HG03135 (cell line): Measurements from ENCODE around the gene INAFM2.

Source experiments
- ATAC-seq: cut with Tn5 transposase; IDR thresholded peaks from one replicate; pipeline ENCODE4 v1.9.1; 2021; ENCODE audit warnings: mild to moderate bottlenecking, moderate library complexity; ENCODE audit not compliant: unreplicated experiment

Gene INAFM2

DNA sequence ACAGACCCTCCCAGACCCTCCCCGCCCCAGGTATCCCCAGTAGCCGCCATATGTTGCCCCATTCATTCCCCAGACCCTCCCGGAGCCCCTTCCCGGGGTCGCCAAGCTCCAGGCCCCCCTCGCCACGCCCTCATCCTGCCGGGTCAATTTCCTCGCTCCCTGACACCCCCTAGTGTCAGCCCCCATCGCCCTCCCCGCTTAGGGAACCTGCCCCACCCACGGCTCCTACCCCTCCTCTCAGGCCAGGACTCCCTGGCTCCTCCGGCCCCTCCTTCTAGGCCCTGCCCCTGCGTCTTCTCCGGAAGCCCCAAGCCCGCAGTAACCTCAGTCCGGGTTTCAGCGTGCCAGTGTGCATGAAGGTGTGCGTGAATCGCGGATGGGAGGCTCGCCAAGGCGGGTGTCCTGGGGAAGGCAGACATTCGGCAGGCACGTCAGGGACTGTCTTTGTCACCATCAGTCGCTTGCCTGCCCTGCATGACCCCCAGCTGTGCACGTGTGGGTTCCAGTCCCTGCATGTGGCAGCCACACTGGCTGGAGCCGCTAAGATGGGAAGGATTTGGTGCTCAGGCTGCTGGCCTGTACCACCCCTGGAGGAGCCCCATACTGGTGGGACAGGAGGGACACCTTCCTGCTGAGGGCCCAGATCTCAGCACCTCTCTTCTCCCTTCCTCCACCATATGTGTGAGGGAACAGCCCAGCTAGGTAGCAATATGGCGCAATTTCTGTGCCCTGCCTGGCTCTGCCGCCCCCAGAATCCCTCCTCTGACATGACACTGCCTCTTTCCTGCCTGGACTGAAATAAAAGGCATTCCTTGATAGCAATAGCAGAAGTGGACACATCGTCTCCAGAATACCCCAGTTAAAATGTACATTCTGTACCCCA lies 35.2 kb downstream of the INAFM2 start:
- ATAC-seq, result peak; percentile 16

DNA sequence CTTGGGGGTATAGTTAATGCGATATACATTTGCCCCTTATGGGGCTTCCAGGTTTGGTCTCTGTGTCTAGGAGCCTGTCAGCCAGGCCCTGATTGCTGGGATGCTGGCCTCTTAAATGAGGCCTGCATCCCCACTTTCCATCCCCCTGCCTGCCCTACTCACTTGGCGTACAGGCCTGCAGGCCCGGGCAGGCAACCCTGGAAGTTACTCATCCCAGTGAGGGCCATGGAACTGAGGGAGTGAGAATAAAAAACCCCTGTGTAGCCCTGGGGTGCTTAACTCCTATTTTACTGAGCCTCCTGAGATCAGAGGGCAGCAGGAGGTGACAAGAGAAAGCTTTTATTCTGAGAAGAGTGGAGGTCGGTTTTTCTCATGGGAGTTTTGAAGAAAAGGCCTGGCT lies 36.5 kb downstream of the INAFM2 start:
- ATAC-seq, result no peak

DNA sequence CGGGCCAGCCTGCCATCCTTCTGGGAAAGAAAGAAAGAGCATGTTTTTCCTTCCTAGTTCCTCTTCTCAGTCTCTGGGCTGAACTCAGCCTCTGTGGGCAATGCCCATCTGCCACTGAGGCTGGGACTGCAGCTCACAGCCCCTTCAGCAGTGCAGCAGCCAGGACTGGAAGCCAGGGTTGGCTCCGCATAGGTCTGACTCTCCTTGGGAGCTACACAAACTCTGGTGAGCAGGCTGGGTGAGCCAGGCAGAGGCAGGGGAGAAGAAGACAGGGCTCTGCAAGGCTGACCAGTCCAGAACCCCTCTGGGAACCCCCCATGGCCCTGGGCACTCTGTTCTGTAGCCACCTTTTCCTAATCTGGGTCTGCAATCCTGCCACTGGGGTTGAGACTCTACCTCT lies 38.1 kb downstream of the INAFM2 start:
- ATAC-seq, result no peak

DNA sequence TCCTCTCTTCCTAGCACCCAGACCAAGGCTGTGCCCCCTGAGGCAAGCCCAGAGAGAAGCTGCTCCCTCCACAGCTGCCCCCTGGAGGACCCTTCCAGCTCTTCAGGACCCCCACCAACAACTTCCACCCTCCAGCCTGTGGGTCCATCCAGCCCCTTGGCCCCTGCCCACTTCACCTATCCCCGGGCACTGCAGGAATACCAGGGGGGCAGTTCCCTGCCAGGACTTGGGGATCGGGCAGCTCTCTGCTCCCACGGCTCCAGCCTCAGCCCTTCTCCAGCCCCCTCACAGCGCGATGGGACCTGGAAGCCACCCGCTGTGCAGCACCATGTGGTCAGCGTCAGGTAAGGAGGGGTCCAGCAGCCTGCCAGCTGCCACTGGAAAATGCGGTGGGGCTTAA lies 40.1 kb downstream of the INAFM2 start:
- ATAC-seq, result no peak

DNA sequence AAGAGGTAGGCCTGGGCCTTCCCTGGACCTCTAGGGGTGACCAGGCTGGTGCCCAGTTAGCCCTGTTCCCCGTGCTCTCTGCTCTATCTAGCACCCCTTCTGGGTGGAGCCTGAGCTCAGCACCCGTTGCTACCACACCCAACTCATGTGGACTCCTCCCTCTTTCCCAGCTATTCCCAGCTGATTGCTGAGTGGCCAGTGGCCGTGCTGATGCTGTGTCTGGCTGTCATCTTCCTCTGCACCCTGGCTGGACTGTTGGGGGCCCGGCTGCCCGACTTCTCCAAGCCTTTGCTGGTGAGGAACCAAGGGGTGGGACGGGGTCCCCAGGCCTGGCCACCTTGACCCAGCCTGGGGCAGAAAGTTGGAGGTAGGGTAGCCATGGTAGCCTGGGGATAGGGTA lies 40.8 kb downstream of the INAFM2 start:
- ATAC-seq, result no peak

DNA sequence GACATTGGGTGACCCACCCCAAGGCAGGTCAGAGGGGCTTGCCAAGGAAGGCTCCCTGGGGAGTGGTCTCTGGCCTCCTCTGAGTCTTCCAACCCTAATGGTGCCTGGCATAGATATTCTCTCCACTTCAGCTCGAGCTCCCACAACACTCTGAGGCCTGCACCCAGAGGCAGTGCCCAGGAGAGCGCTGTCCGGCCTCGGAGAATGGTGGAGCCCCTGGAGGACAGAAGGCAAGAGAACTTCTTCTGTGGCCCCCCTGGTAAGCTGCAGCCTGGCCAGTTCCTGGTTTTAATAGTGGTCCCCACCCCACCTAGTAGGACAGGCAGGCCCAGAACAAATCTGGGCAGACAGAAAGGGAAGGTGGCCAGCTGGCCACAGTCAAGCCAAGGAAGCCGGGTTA lies 41.5 kb downstream of the INAFM2 start:
- ATAC-seq, result no peak

DNA sequence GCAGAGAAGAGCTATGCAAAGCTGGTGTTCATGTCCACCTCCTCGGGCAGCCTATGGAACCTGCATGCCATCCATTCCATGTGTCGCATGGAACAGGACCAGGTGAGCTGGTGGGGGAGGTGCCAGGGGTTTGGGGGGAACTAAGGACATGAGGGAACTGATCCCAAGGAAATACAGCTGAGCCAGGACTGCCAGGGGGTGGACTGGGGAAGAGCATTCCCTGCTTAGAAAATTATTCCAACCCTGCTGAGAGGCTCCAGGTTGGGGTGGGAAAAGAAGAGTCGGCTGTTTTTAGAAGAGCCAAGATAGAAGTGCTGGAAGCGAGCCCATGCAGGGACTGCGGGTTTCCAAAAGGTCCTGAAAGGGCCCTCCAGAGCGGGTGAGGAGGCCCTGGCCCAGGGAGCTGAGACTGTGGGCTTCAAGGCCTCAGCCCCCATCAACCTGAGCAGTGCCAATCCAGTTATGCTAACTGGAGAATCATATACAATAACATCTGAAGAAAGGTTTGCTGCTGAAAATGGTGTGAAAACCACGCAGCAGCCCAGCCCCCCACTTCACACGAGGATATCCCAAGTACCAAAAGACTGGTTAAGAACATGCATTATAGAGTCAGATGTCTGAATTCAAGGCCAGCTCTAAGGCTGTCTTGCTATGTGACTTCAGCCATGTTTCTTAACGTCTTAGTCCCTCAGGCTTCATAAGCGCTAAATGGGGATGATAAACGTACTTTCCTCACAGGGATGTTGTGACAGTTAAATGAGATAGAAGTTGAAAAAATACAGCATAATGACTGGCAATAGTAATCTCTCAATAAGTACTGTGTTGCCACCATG lies 42.3 kb downstream of the INAFM2 start:
- no peak for ATAC-seq

DNA sequence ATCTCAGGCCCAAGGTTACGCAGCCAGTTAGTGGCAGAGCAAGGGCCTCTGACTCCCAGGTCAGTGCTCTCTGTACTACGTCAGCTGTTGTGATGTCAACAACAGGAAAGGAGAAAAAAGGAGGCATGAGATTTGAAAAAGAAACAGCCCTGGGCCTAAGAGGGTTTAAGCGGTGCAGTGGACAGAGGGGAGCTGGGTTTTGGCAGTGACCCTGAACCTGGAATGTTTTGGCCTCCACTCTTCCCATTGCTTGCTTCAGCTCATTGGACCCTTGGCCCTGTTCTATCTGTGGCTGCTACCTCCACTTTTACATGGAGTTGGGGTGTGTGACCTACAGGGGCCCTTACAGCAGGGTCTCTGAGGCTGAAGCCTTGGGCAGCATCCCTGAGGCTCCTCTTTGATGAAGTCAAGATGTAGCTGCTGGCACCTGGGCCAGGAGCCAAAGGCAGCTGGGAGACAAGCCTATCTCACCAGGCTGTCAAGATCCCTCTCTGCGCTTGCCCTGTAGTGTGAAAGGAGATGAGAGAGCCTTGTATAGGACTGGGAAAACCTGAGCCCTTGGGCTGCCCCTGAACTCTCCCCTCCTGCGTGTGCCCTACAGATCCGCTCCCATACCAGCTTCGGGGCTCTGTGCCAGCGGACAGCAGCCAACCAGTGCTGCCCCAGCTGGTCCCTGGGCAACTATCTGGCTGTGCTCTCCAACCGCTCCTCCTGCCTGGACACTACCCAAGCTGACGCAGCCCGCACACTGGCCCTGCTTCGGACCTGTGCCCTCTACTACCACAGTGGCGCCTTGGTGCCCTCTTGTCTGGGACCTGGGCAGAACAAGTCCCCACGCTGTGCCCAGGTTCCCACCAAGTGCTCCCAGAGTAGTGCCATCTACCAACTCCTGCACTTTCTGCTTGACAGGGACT lies 43.2 kb downstream of the INAFM2 start:
- ATAC-seq, result no peak

DNA sequence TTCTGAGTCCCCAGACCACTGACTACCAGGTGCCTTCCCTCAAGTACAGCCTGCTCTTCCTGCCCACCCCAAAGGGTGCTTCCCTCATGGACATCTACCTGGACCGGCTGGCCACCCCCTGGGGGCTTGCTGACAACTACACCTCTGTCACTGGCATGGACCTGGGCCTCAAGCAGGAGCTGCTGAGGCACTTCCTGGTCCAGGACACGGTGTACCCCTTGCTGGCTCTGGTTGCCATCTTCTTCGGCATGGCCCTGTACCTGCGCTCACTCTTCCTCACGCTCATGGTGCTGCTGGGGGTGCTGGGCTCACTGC lies 43.8 kb downstream of the INAFM2 start:
- no peak for ATAC-seq

DNA sequence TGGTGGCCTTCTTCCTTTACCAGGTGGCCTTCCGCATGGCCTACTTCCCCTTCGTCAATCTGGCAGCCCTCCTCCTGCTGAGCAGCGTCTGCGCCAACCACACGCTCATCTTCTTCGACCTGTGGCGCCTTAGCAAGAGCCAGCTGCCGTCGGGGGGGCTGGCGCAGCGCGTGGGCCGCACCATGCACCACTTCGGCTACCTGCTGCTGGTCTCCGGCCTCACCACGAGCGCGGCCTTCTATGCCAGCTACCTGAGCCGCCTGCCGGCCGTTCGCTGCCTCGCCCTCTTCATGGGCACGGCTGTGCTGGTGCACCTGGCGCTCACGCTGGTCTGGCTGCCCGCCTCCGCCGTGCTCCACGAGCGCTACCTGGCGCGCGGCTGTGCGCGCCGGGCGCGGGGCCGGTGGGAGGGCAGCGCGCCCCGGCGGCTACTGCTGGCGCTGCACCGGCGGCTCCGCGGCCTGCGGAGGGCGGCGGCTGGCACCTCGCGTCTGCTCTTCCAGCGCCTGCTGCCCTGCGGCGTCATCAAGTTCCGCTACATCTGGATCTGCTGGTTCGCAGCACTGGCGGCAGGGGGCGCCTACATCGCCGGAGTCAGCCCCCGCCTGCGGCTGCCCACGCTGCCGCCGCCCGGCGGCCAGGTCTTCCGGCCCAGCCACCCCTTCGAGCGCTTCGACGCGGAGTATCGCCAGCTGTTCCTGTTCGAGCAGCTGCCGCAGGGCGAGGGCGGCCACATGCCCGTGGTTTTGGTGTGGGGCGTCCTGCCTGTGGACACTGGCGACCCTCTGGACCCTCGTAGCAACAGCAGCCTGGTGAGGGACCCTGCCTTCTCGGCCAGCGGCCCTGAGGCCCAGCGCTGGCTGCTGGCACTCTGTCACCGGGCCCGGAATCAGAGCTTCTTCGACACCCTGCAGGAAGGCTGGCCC lies 44.5 kb downstream of the INAFM2 start:
- peak; percentile 88 for ATAC-seq

DNA sequence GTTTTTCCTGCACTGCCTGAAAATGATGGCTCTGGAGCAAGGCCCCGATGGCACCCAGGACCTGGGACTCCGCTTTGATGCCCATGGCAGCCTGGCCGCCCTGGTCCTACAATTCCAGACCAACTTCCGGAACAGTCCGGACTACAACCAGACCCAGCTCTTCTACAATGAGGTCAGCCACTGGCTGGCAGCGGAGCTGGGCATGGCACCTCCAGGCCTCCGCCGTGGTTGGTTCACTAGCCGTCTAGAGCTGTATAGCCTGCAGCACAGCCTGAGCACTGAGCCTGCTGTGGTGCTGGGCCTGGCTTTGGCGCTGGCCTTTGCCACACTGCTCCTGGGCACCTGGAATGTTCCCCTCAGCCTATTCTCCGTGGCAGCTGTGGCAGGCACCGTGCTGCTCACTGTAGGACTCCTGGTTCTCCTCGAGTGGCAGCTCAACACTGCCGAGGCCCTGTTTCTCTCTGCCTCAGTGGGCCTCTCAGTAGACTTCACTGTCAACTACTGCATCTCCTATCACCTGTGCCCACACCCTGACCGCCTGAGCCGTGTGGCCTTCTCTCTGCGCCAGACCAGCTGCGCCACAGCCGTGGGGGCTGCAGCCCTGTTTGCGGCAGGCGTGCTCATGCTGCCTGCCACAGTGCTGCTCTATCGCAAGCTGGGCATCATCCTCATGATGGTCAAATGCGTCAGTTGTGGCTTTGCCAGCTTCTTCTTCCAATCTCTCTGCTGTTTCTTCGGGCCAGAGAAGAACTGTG lies 45.4 kb downstream of the INAFM2 start:
- no peak for ATAC-seq

DNA sequence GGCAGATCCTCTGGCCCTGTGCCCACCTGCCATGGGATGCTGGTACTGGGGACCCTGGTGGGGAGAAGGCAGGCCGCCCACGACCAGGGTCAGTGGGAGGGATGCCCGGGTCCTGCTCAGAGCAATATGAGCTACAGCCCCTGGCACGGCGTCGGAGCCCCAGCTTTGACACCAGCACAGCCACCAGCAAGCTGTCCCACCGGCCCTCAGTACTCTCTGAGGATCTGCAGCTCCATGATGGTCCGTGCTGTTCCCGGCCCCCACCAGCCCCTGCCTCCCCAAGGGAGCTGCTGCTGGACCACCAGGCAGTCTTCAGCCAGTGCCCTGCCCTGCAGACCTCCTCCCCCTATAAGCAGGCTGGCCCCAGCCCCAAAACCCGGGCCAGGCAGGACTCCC lies 46.0 kb downstream of the INAFM2 start:
- ATAC-seq, result no peak

DNA sequence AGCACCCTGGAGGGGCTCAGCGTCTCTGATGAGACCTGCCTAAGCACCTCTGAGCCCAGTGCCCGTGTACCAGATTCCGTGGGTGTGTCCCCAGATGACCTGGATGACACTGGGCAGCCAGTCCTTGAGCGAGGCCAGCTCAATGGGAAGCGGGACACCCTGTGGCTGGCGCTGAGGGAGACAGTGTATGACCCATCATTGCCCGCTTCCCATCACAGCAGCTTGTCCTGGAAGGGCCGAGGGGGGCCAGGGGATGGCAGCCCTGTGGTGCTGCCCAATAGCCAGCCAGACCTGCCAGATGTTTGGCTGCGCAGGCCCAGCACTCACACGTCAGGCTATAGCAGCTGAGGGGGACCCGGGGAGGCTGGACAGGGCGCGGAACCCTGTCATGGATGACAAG lies 46.5 kb downstream of the INAFM2 start:
- no peak for ATAC-seq

DNA sequence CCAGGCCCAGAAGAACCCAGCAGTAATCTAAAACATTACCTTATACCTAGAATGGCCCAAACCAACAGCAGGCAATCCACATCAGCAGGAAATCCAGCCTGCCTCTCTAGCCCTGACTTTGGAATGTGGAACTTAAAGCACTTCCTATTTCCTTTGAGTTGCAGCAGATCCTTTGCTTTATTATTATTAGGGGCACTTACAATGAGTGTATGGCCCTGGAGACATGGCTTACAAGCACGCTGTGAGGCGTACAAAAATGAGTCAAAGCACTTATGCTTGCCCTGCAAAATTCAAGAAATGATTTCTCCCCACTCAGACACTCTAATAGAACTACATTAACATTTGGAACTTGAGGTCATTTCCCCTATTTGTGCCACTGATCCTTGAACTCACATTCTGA lies 49.5 kb downstream of the INAFM2 start:
- no peak for ATAC-seq
